ENCODE measurements around the gene NBEAL2. TPM values are rescaled to one million over a fixed set of nuclear protein-coding genes. Genes with fewer than 3 reads are reported as not detected.

NBEAL2 gene
- total and polyA plus RNA-seq, 2 of the 8 experiments (the other 6 are each of a cell fraction or from before 2014, with no cell fraction given) = 27.3 to 46.9 TPM

GRCh38 chr3:46970391-46971091 lies 8.9 kb upstream of the NBEAL2 start:
- POLR2A ChIA-PET (ENCODE audit: partially characterized antibody) = interaction anchor here (1.0 kb wide), 1 partner anchor 9 kb away, joined by 3 read pairs; the partner anchor contains the start of gene NBEAL2
- no peak for TF ChIP-seq SIN3A (conservative IDR thresholded peaks at IDR 0.05 in 1 of 2, IDR thresholded peaks at IDR 0.05 in 1 of 2; ENCODE audit: low read depth in 1 of 2, low read length in 2 of 2)
- TF ChIP-seq SIRT6 (IDR thresholded peaks at IDR 0.05; ENCODE audit: low read length) = no peak
- TF ChIP-seq NANOG (IDR thresholded peaks at IDR 0.05; ENCODE audit: insufficient read depth, low read depth, low read length, poor library complexity, severe bottlenecking) = no peak
- TF ChIP-seq MAX (IDR thresholded peaks at IDR 0.05) = no peak
- no peak for TF ChIP-seq EP300 (IDR thresholded peaks at IDR 0.05; ENCODE audit: borderline replicate concordance in 1 of 2, low read depth in 2 of 2, low read length in 2 of 2)
- TF ChIP-seq SIX5 (IDR thresholded peaks at IDR 0.05; ENCODE audit: low read depth, low read length) = no peak
- no peak for TF ChIP-seq SP4 (IDR thresholded peaks at IDR 0.05; ENCODE audit: low read length)
- TF ChIP-seq HDAC6 (IDR thresholded peaks at IDR 0.05; ENCODE audit: low read depth, low read length) = no peak
- TF ChIP-seq, protein P1, sequence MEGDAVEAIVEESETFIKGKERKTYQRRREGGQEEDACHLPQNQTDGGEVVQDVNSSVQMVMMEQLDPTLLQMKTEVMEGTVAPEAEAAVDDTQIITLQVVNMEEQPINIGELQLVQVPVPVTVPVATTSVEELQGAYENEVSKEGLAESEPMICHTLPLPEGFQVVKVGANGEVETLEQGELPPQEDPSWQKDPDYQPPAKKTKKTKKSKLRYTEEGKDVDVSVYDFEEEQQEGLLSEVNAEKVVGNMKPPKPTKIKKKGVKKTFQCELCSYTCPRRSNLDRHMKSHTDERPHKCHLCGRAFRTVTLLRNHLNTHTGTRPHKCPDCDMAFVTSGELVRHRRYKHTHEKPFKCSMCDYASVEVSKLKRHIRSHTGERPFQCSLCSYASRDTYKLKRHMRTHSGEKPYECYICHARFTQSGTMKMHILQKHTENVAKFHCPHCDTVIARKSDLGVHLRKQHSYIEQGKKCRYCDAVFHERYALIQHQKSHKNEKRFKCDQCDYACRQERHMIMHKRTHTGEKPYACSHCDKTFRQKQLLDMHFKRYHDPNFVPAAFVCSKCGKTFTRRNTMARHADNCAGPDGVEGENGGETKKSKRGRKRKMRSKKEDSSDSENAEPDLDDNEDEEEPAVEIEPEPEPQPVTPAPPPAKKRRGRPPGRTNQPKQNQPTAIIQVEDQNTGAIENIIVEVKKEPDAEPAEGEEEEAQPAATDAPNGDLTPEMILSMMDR (IDR thresholded peaks at IDR 0.05; ENCODE audit: control extremely low read depth in 1 of 3, insufficient read depth in 1 of 3, low read depth in 1 of 3, low read length in 3 of 3) = no peak

More at GRCh38 chr3:46970391-46971091, 8.9 kb upstream of the NBEAL2 start:
- Histone ChIP-seq H2AK5ac (ENCODE audit: low read depth, low read length) (no peak overlapping the region), H2BK120ac (replicated peaks; ENCODE audit: low read depth, low read length) (no peak overlapping the region), H4K5ac (ENCODE audit: insufficient read length, low read depth, low read length) (no peak overlapping the region), H3K4me1 (replicated peaks in 1 of 4; ENCODE audit: control insufficient read depth in 3 of 4, insufficient read depth in 4 of 4, low read length in 3 of 4) (0 out of 7 replicates have a peak, but pooled peaks cover 0 to 2% (median 0%) of the 10 kb centered on the region in 4 experiments), H3K9me3 (ENCODE audit: insufficient read depth in 2 of 2, low read depth in 1 of 2, low read length in 1 of 2) (no peaks in the 10 kb centered on the region), H4K20me1 (replicated peaks in 1 of 2; ENCODE audit: control insufficient read depth in 1 of 2, insufficient read depth in 2 of 2, low read length in 2 of 2) (peaks cover 34 to 46% of the 10 kb centered on the region in 2 experiments), H3K9ac (replicated peaks in 1 of 4; ENCODE audit: extremely low read depth in 1 of 4, low read depth in 3 of 4, low read length in 3 of 4) (no peak overlapping the region), H3K4me2 (ENCODE audit: insufficient read depth in 1 of 2, low read depth in 2 of 2, low read length in 2 of 2) (no peak overlapping the region), H2BK15ac (ENCODE audit: low read length) (no peak overlapping the region), H3K27me3 (replicated peaks in 1 of 4; ENCODE audit: control insufficient read depth in 3 of 4, extremely low read depth in 1 of 4, insufficient read depth in 3 of 4, low read length in 3 of 4) (no peaks in the 10 kb centered on the region), H3K4ac (replicated peaks; ENCODE audit: insufficient read length, low read depth, low read length) (no peak overlapping the region), H3K56ac (replicated peaks; ENCODE audit: insufficient read length, low read depth, low read length) (no peak overlapping the region), H4K91ac (replicated peaks; ENCODE audit: insufficient read length, low read length) (no peak overlapping the region), H2BK5ac (ENCODE audit: low read depth, low read length) (no peak overlapping the region), H4K8ac (ENCODE audit: extremely low read depth, insufficient read depth, low read length) (no peak overlapping the region), H3K4me3 (ENCODE audit: extremely low read depth in 1 of 4, insufficient read depth in 2 of 4, low read depth in 3 of 4, low read length in 4 of 4) (no peak overlapping the region), H2BK12ac (ENCODE audit: low read depth, low read length) (no peak overlapping the region), H3K79me2 (ENCODE audit: control insufficient read depth in 1 of 2, insufficient read depth in 2 of 2, low read length in 2 of 2) (peaks cover 63 to 96% of the 10 kb centered on the region in 2 experiments), H3K36me3 (ENCODE audit: control insufficient read depth in 2 of 4, insufficient read depth in 4 of 4, low read length in 3 of 4) (peaks cover 0 to 7% (median 1%) of the 10 kb centered on the region in 4 experiments; a peak in 5 of 8 replicates), H3K23me2 (ENCODE audit: low read depth, low read length) (no peaks in the 10 kb centered on the region), H3K18ac (ENCODE audit: extremely low read depth, low read length) (no peak overlapping the region), H2BK20ac (ENCODE audit: low read length) (no peak overlapping the region), H3K79me1 (ENCODE audit: low read depth, low read length) (peaks cover 29% of the 10 kb centered on the region), H3K14ac (ENCODE audit: insufficient read length) (no peak overlapping the region), H3K23ac (ENCODE audit: insufficient read length) (no peak overlapping the region), H2AFZ (ENCODE audit: low read length) (no peak overlapping the region), H3K27ac (ENCODE audit: low read depth, low read length) (no peak overlapping the region)
- no peak for DNase-seq (ENCODE audit: low read depth in 1 of 2, low spot score in 2 of 2)
- CTCF ChIA-PET (ENCODE audit: partially characterized antibody) = interaction anchor here (0.6 to 4.3 kb wide), 6 partner anchors 10 to 111 kb away, joined by 3 to 15 read pairs (median 4); no protein-coding TSS in a partner anchor
- no peak for FAIRE-seq
- WGBS, 2 experiments (ENCODE audit: extremely low coverage in 1 of 2, insufficient coverage in 1 of 2, insufficient read length in 1 of 2, insufficient replicate concordance in 2 of 2, low coverage in 1 of 2, low lambda C conversion rate in 2 of 2, missing lambda C conversion rate in 1 of 2) = 92% methylated on average over 3 of the region's 3 CpGs; no CpG with 5 or more reads in 1 of the 2 experiments
